HEK293 (cell line): ENCODE data around the gene PAEP.

Experiments used
- CTCF ChIA-PET: fragments of 350-600 bp; formaldehyde crosslinking; extraction: SDS; loops from one replicate; lab custom pipeline; 2021; ENCODE audit warnings: antibody characterized with exemption; lab: Yijun Ruan, JAX
- POLR2A ChIA-PET: fragments of 300-600 bp; formaldehyde crosslinking; extraction: SDS; loops from one replicate; lab custom pipeline; 2020; ENCODE audit warnings: antibody characterized with exemption, inconsistent platforms; lab: Yijun Ruan, JAX
- H3K27ac ChIP-seq: fragments of 200-500 bp; sonication (Bioruptor generic); 2 replicates; pipeline ENCODE4 v1.5.1; 2014; ENCODE audit warnings: low read depth, low read length, control low read depth, inconsistent platforms; ENCODE audit errors: extremely low read depth
- H3K36me3 ChIP-seq, 2 experiments: fragments of 200-500 bp in 1 of 2; sonication (Bioruptor generic) in 1 of 2; 1 replicate in 1 of 2; 2 replicates in 1 of 2; pipeline ENCODE4 v1.5.1; 2014 to 2017; ENCODE audit warnings: inconsistent platforms in 2 of 2, low read length in 2 of 2; ENCODE audit not compliant: control insufficient read depth in 2 of 2, insufficient read depth in 1 of 2
- H3K4me1 ChIP-seq: fragments of 200-500 bp; sonication (Bioruptor generic); 2 replicates; pipeline ENCODE4 v1.5.1; 2014; ENCODE audit warnings: mild to moderate bottlenecking, low read length, inconsistent platforms; ENCODE audit not compliant: control insufficient read depth, insufficient read depth
- H3K4me3 ChIP-seq: 2 replicates; pipeline ENCODE4 v1.5.1; 2011; ENCODE audit warnings: low read depth, mild to moderate bottlenecking, control low read depth, low read length, moderate library complexity
- H3K9me3 ChIP-seq: fragments of 200-500 bp; sonication (Bioruptor generic); 2 replicates; pipeline ENCODE4 v1.5.1; 2014; ENCODE audit warnings: low read depth, low read length, inconsistent platforms; ENCODE audit not compliant: control insufficient read depth, insufficient read depth
- ELK4 ChIP-seq: IDR thresholded peaks from 2 replicates; pipeline ENCODE4 v1.6.1; 2011; ENCODE audit warnings: mild to moderate bottlenecking, low read depth, low read length, borderline replicate concordance
- GLI4 ChIP-seq: fragments of 450-650 bp; formaldehyde crosslinking; IDR thresholded peaks from 2 replicates; pipeline ENCODE4 v1.5.1; 2016; ENCODE audit warnings: missing biosample characterization, missing genetic modification characterization
- MZF1 ChIP-seq: fragments of 450-650 bp; formaldehyde crosslinking; IDR thresholded peaks from 2 replicates; pipeline ENCODE4 v1.5.1; 2017; ENCODE audit warnings: missing biosample characterization, missing genetic modification characterization, borderline replicate concordance
- OSR2 ChIP-seq: fragments of 450-650 bp; formaldehyde crosslinking; IDR thresholded peaks from 2 replicates; pipeline ENCODE4 v1.5.1; 2016; ENCODE audit warnings: missing biosample characterization, missing genetic modification characterization
- PRDM2 ChIP-seq: fragments of 450-650 bp; formaldehyde crosslinking; IDR thresholded peaks from 2 replicates; pipeline ENCODE4 v1.5.1; 2016; ENCODE audit warnings: missing biosample characterization, missing genetic modification characterization, borderline replicate concordance
- SCRT2 ChIP-seq: fragments of 450-650 bp; formaldehyde crosslinking; IDR thresholded peaks from 2 replicates; pipeline ENCODE4 v1.5.1; 2016; ENCODE audit warnings: missing biosample characterization, missing genetic modification characterization
- ZNF146 ChIP-seq: fragments of 450-650 bp; formaldehyde crosslinking; IDR thresholded peaks from 2 replicates; pipeline ENCODE4 v1.5.1; 2016; ENCODE audit warnings: missing biosample characterization, missing genetic modification characterization
- ZNF24 ChIP-seq: fragments of 450-650 bp; formaldehyde crosslinking; IDR thresholded peaks from 2 replicates; pipeline ENCODE4 v1.5.1; 2016; ENCODE audit warnings: missing biosample characterization, missing genetic modification characterization
- ZNF37A ChIP-seq: fragments of 450-650 bp; IDR thresholded peaks from 2 replicates; pipeline ENCODE4 v1.5.1; 2018; ENCODE audit warnings: missing biosample characterization, missing genetic modification characterization
- ZNF398 ChIP-seq: fragments of 450-650 bp; formaldehyde crosslinking; IDR thresholded peaks from 2 replicates; pipeline ENCODE4 v1.5.1; 2017; ENCODE audit warnings: missing biosample characterization, missing genetic modification characterization
- ZNF48 ChIP-seq: fragments of 450-650 bp; formaldehyde crosslinking; IDR thresholded peaks from 2 replicates; pipeline ENCODE4 v1.5.1; 2016; ENCODE audit warnings: missing biosample characterization, missing genetic modification characterization
- ZNF555 ChIP-seq: fragments of 450-650 bp; formaldehyde crosslinking; conservative IDR thresholded peaks from 2 replicates; pipeline ENCODE4 v1.5.1; 2017; ENCODE audit warnings: missing biosample characterization, mild to moderate bottlenecking, missing genetic modification characterization, inconsistent platforms
- ZNF600 ChIP-seq: fragments of 450-650 bp; formaldehyde crosslinking; IDR thresholded peaks from 2 replicates; pipeline ENCODE4 v1.5.1; 2016; ENCODE audit warnings: missing biosample characterization, missing genetic modification characterization
- ZNF629 ChIP-seq: fragments of 450-650 bp; formaldehyde crosslinking; IDR thresholded peaks from 2 replicates; pipeline ENCODE4 v1.5.1; 2017; ENCODE audit warnings: missing biosample characterization, missing genetic modification characterization
- ZNF658 ChIP-seq: fragments of 450-650 bp; formaldehyde crosslinking; IDR thresholded peaks from 2 replicates; pipeline ENCODE4; 2016; ENCODE audit warnings: missing biosample characterization, missing genetic modification characterization
- ZNF692 ChIP-seq: fragments of 450-650 bp; formaldehyde crosslinking; IDR thresholded peaks from 2 replicates; pipeline ENCODE4 v1.5.1; 2016; ENCODE audit warnings: missing biosample characterization, missing genetic modification characterization
- ZNF768 ChIP-seq: fragments of 450-650 bp; formaldehyde crosslinking; IDR thresholded peaks from 2 replicates; pipeline ENCODE4 v1.5.1; 2018; ENCODE audit warnings: missing biosample characterization, mild to moderate bottlenecking, missing genetic modification characterization
- ZNF785 ChIP-seq: fragments of 450-650 bp; formaldehyde crosslinking; IDR thresholded peaks from 2 replicates; pipeline ENCODE4 v1.5.1; 2016; ENCODE audit warnings: missing biosample characterization, missing genetic modification characterization
- ZNF843 ChIP-seq: fragments of 450-650 bp; formaldehyde crosslinking; IDR thresholded peaks from 2 replicates; pipeline ENCODE4 v1.5.1; 2016; ENCODE audit warnings: missing biosample characterization, missing genetic modification characterization
- ZSCAN30 ChIP-seq: fragments of 450-650 bp; IDR thresholded peaks from 2 replicates; pipeline ENCODE4 v1.5.1; 2018; ENCODE audit warnings: missing biosample characterization, mild to moderate bottlenecking, missing genetic modification characterization, moderate library complexity
- ZSCAN4 ChIP-seq: fragments of 450-650 bp; formaldehyde crosslinking; IDR thresholded peaks from 2 replicates; pipeline ENCODE4 v1.5.1; 2017; ENCODE audit warnings: missing biosample characterization, missing genetic modification characterization

Gene PAEP

GRCh38 chr9:135579889-135580660 lies 18.5 kb downstream of the PAEP start:
- Histone ChIP-seq H3K9me3 (no peaks in the 10 kb centered on the region), H3K36me3 (no peaks in the 10 kb centered on the region), H3K27ac (no peak overlapping the region), H3K4me1 (no peaks in the 10 kb centered on the region), H3K4me3 (no peak overlapping the region)
- POLR2A ChIA-PET, result no interaction called here
- CTCF ChIA-PET, result no interaction called here
- TF ChIP-seq MZF1 (tag by site-specific recombination), result no peak
- TF ChIP-seq ZNF658, result no peak
- TF ChIP-seq ZNF768 (tag by site-specific recombination), result no peak
- TF ChIP-seq ZNF785 (tag by site-specific recombination), result no peak
- TF ChIP-seq ZNF600 (tag by site-specific recombination), result no peak
- no peak for TF ChIP-seq ZNF843 (tag by site-specific recombination)
- TF ChIP-seq SCRT2 (tag by site-specific recombination), result no peak
- TF ChIP-seq OSR2 (tag by site-specific recombination), result no peak
- TF ChIP-seq ZNF629 (tag by site-specific recombination), result no peak
- TF ChIP-seq ZSCAN4 (tag by site-specific recombination), result no peak
- TF ChIP-seq ZNF692 (tag by site-specific recombination), result no peak
- TF ChIP-seq ZNF555 (tag by site-specific recombination), result no peak

GRCh38 chr9:135580664-135581380 lies 19.3 kb downstream of the PAEP start:
- TF ChIP-seq ZNF146 (tag by site-specific recombination), result no peak
- no peak for TF ChIP-seq ELK4
- TF ChIP-seq ZSCAN30 (tag by site-specific recombination), result no peak
- no peak for TF ChIP-seq ZNF24 (tag by site-specific recombination)
- no peak for TF ChIP-seq ZNF398
- TF ChIP-seq PRDM2, result no peak
- no peak for TF ChIP-seq ZNF48
- TF ChIP-seq GLI4, result no peak
- no peak for TF ChIP-seq ZNF843 (tag by site-specific recombination)
- TF ChIP-seq ZNF37A (tag by site-specific recombination), result no peak
- H3K27ac ChIP-seq, result no peak overlapping the region
- ChIA-PET CTCF (no interaction called here), POLR2A (no interaction called here)
- H3K4me1 ChIP-seq, result no peaks in the 10 kb centered on the region
- H3K4me3 ChIP-seq, result no peak overlapping the region
- no peaks in the 10 kb centered on the region for H3K36me3 ChIP-seq
- H3K9me3 ChIP-seq, result no peaks in the 10 kb centered on the region
